Measurements from ENCODE around the gene MFSD2A.

DNA sequence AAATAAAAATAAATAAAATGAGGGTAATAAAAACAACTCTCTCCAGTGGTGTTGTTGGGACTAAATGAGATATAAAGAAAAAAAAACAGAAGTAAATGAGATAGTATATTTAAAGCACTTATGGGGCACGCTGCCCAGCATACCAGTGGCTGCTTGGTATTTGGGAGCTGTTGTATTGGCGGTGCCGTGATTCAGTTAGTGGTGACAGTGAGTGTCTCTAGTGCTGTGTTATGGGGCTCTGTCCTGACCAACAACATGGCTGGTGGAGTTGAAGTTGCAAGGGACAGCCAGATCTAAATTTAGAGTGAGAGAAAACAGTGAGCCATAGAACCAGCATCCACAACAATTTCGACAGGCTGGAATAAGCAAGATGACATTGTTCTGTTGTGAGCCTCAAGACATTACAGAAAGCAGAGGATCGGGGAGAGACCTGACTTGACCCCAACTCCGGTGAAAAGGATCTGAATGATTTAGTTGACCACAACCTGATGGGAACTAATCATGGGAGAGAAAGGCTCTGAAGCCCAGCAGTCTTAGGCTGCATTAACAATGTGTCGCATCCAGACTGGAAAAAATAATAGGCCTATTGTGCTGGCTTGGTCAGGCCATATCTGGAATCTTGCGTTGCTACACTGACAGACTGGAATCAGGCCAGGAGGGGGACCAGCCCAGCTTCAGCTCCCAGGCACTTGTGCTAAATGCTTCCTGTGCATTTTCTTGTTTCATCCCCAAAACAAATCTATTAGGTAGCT, 2.4 kb upstream of the MFSD2A start:
- TF ChIP-seq, protein P1, sequence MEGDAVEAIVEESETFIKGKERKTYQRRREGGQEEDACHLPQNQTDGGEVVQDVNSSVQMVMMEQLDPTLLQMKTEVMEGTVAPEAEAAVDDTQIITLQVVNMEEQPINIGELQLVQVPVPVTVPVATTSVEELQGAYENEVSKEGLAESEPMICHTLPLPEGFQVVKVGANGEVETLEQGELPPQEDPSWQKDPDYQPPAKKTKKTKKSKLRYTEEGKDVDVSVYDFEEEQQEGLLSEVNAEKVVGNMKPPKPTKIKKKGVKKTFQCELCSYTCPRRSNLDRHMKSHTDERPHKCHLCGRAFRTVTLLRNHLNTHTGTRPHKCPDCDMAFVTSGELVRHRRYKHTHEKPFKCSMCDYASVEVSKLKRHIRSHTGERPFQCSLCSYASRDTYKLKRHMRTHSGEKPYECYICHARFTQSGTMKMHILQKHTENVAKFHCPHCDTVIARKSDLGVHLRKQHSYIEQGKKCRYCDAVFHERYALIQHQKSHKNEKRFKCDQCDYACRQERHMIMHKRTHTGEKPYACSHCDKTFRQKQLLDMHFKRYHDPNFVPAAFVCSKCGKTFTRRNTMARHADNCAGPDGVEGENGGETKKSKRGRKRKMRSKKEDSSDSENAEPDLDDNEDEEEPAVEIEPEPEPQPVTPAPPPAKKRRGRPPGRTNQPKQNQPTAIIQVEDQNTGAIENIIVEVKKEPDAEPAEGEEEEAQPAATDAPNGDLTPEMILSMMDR (IDR thresholded peaks at IDR 0.05) = no peak
- no peak for TF ChIP-seq POLR2A (IDR thresholded peaks at IDR 0.05)
